Esophagus squamous epithelium (tissue), 5 donors: ENCODE data around the gene PON2. TPM values are rescaled to one million over a fixed set of nuclear protein-coding genes. Genes with fewer than 3 reads are reported as not detected.

Source experiments
- DNase-seq: peaks from one replicate; lab custom pipeline; 2025; lab: John Stamatoyannopoulos, UW
- H3K27ac ChIP-seq, 4 donors: fragments of 200-600 bp; sonication (generic); one replicate each; pipeline ENCODE4 v1.5.1; 2016 to 2019; ENCODE audit warnings: mild to moderate bottlenecking in 1 of 4
- H3K27me3 ChIP-seq, 4 donors: fragments of 200-600 bp; sonication (generic); 1 replicate in 3 of 4; 2 replicates in 1 of 4; pipeline versions ENCODE4 v1.5.1 to v1.6.0; 2017 to 2021; ENCODE audit warnings: antibody characterized with exemption in 1 of 4
- H3K36me3 ChIP-seq, 3 donors: fragments of 200-600 bp; sonication (generic); one replicate each; pipeline ENCODE4 v1.5.1; 2016 to 2019
- H3K4me1 ChIP-seq, 3 donors: fragments of 200-600 bp; sonication (generic); one replicate each; pipeline ENCODE4 v1.5.1; 2017 to 2019
- H3K4me3 ChIP-seq, 4 donors: fragments of 200-600 bp; sonication (generic); 1 replicate in 3 of 4; 2 replicates in 1 of 4; pipeline ENCODE4 v1.5.1; 2016 to 2019; ENCODE audit warnings: mild to moderate bottlenecking in 2 of 4, moderate library complexity in 1 of 4
- H3K9me3 ChIP-seq, 3 donors: fragments of 200-600 bp; sonication (generic); one replicate each; pipeline ENCODE4 v1.5.1; 2016 to 2019
- POLR2A ChIP-seq, 4 donors: fragments of 450-650 bp; IDR thresholded peaks; one replicate each; pipeline ENCODE4 v1.6.1; 2017; ENCODE audit warnings: antibody characterized with exemption in 4 of 4, mild to moderate bottlenecking in 4 of 4, moderate library complexity in 3 of 4
- WGBS, 2 donors: methylation state at CpG; one replicate each; pipeline ENCODE4 v1.1.5; 2018; 5-methylcytosine and 5-hydroxymethylcytosine counted together
- intact Hi-C: fragments of 100-400 bp; cut with DNase I; formaldehyde crosslinking; loops from one replicate; pipeline ENCODE4 v1.15.0; 2022
- total RNA-seq, 4 donors: library from RNA; depleted of rRNA; stranded (reverse); fragments of >200 nt; gene quantifications; one replicate each; pipeline ENCODE4 v1.1.0, GENCODE V29; 2016
- TF ChIP-seq, protein P1 (sequence below), 6 experiments: fragments of 450-650 bp in 4 of 6; fragments of 200-600 bp in 2 of 6; sonication (generic) in 2 of 6; IDR thresholded peaks; one replicate each; pipeline ENCODE4 v1.5.1; 2016 to 2019; ENCODE audit warnings: antibody characterized with exemption in 6 of 6, mild to moderate bottlenecking in 4 of 6, moderate library complexity in 4 of 6
- donor health status: DM: yes; HTN: yes; CAD: no.

The PON2 gene
- total RNA-seq, 4 donors from 2014 or later = 28.0 to 70.9 (median 52.3) TPM

DNA sequence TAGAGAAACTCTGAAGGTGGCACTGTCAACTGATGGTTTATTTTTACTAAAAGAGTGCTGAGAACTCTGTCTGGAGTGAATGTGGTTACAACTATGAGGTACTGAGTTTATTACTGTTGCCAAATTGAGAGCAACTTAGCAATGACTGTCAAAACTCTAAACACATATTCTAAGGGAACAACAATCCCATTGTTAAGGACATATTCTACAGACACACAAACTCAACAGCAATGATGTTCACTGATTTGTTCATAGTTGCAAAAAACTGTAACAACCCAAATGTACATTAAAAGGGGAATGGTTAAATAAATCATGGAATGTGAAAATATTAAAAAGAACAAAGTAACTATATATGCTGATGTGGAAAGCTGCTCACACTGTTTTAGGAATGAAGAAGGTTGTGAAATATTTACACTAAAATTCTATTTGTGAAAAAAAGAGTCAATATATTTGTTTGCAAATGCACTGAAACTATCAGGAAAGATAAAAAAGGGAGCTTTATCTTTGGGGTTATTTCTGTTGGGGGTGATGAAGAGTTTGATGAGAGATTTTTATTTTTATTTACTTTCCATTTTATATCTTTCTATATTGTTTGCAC, 12.9 kb downstream of the PON2 start:
- peaks cover 0 to 6% (median 0%) of the 10 kb centered on the region in 3 donors for H3K4me1 ChIP-seq
- H3K36me3 ChIP-seq = peaks cover 0 to 15% (median 0%) of the 10 kb centered on the region in 3 donors
- no peak for TF ChIP-seq POLR2A (IDR thresholded peaks at IDR 0.05)
- TF ChIP-seq, protein P1, sequence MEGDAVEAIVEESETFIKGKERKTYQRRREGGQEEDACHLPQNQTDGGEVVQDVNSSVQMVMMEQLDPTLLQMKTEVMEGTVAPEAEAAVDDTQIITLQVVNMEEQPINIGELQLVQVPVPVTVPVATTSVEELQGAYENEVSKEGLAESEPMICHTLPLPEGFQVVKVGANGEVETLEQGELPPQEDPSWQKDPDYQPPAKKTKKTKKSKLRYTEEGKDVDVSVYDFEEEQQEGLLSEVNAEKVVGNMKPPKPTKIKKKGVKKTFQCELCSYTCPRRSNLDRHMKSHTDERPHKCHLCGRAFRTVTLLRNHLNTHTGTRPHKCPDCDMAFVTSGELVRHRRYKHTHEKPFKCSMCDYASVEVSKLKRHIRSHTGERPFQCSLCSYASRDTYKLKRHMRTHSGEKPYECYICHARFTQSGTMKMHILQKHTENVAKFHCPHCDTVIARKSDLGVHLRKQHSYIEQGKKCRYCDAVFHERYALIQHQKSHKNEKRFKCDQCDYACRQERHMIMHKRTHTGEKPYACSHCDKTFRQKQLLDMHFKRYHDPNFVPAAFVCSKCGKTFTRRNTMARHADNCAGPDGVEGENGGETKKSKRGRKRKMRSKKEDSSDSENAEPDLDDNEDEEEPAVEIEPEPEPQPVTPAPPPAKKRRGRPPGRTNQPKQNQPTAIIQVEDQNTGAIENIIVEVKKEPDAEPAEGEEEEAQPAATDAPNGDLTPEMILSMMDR (IDR thresholded peaks at IDR 0.05) = no peak
- H3K9me3 ChIP-seq = no peaks in the 10 kb centered on the region
- no peak overlapping the region for H3K27ac ChIP-seq
- no peak overlapping the region for H3K4me3 ChIP-seq
- no peak for DNase-seq
- no peaks in the 10 kb centered on the region for H3K27me3 ChIP-seq
- intact Hi-C loops = no loop called here

DNA sequence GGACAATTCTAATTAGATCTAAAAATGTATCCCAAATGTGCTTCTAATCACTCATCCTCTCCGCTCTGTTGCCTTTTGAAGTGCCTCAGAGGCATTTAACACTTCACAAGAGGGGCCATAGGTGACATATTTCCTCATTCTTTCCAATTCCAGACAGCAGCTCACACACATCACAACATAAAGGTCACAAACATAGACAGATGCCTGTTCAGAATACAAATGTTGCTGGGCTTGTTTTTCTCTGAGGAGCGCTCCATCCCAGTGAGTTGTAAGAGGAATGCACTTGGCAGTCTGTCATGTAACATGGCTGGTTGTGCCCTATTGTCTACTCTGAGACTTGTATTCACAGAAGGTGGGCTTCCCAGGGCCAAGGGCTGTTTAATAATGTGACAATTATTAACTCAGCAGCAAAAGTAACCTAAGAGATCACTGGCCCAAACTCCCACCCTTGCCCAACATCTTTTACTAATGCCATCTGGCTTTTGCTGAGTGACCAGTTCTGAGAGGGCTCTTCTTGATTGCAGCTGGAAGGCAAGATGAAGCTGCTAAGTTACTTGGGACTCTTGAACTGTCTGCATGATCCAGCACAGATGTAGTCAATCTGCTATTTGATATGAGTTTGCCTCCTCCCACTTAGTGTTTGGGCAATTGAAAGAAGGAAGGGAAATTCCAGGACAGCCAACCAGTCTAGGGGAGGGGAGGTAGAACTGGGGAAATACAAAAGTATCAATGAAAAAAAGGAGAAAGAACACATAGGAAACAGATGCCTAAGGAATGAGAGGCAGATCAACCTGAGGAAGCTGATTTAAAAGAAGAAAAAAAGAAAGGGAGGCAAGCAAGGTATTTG, 13.6 kb downstream of the PON2 start:
- TF ChIP-seq, protein P1 (IDR thresholded peaks at IDR 0.05) = no peak
- no peak for TF ChIP-seq POLR2A (IDR thresholded peaks at IDR 0.05)
- intact Hi-C loops = no loop called here
- Histone ChIP-seq H3K27me3 (no peaks in the 10 kb centered on the region), H3K27ac (no peak overlapping the region), H3K9me3 (no peaks in the 10 kb centered on the region), H3K36me3 (peaks cover 0 to 15% (median 0%) of the 10 kb centered on the region in 3 donors), H3K4me3 (no peak overlapping the region), H3K4me1 (peaks cover 0 to 6% (median 0%) of the 10 kb centered on the region in 3 donors)
- DNase-seq = no peak
- WGBS, 2 donors = 82 to 95% methylated on average over 1 to 2 of the region's 2 CpGs

DNA sequence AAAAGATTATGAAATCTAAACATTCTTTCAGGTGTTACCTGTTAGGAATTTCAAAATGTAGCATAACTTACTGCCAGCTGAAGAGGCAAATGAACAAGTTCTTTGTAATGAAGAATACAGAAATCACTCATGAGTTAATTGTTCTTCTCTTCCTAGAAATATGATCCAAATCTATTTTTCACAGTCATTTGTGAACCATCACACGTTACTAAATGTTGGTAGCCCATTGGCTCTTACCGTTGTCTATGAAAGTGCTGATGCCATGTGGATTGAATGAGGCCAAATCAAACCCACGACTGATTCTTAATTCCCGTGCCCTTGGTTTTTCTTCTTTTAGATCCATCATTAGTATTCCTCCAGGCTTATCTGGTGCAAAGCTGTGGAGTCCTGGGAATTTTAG, 22.8 kb downstream of the PON2 start:
- Histone ChIP-seq H3K27ac (no peak overlapping the region), H3K4me3 (no peak overlapping the region), H3K9me3 (no peaks in the 10 kb centered on the region), H3K4me1 (no peaks in the 10 kb centered on the region), H3K36me3 (peaks cover 0 to 56% (median 0%) of the 10 kb centered on the region in 3 donors), H3K27me3 (no peaks in the 10 kb centered on the region)
- 67 to 81% methylated on average over 4 of the region's 4 CpGs for WGBS, 2 donors
- intact Hi-C loops = no loop called here
- DNase-seq = no peak
- TF ChIP-seq, protein P1 (IDR thresholded peaks at IDR 0.05) = no peak
- no peak for TF ChIP-seq POLR2A (IDR thresholded peaks at IDR 0.05)

DNA sequence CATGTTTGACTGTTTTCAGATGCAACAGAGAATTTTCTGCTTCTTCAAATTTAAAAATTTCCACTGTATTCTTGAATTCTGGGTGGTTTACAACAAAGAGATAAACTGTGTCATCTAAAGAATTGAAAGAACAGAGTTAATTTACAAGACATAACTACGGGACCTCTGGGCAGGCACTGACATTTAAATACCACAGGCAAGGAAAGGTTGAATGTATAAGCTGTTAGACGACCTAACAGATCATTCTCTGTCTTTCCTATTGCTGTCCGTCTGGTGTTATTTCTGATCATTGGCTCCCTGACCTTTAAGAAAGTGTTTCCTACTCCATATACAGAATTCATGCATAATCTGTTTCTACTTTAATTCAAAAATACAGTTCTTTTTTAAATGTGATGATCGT, 23.2 kb downstream of the PON2 start:
- no peaks in the 10 kb centered on the region for H3K4me1 ChIP-seq
- no peak overlapping the region for H3K27ac ChIP-seq
- 77 to 78% methylated on average over 4 of the region's 4 CpGs for WGBS, 2 donors
- no peak for DNase-seq
- TF ChIP-seq, protein P1 (IDR thresholded peaks at IDR 0.05) = no peak
- no peak for TF ChIP-seq POLR2A (IDR thresholded peaks at IDR 0.05)
- H3K4me3 ChIP-seq = no peak overlapping the region
- no peaks in the 10 kb centered on the region for H3K9me3 ChIP-seq
- peaks cover 0 to 60% (median 0%) of the 10 kb centered on the region in 3 donors for H3K36me3 ChIP-seq
- intact Hi-C loops = no loop called here
- H3K27me3 ChIP-seq = no peaks in the 10 kb centered on the region

DNA sequence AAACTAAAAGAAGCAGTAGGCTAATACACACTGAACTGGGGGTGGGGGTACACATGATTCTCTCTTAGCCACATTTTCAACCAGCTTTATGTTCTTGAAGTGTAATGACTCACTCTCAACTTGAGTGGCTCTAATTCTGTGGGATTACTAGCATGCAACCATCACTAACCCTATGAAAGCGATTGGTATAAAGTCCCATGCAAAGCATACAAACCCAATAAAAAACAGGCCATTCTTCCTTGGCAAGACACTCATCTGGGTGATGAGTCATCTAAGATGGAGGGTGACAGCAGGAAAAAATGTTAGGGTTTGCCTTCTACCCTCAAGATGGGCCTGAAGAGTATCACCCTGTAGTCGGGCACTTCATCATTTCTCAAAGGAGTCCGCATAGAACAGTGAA, 23.8 kb downstream of the PON2 start:
- no peaks in the 10 kb centered on the region for H3K27me3 ChIP-seq
- peaks cover 0 to 67% (median 0%) of the 10 kb centered on the region in 3 donors for H3K36me3 ChIP-seq
- no peaks in the 10 kb centered on the region for H3K9me3 ChIP-seq
- H3K4me3 ChIP-seq = no peak overlapping the region
- no peak for DNase-seq
- intact Hi-C loops = no loop called here
- H3K27ac ChIP-seq = no peak overlapping the region
- TF ChIP-seq POLR2A (IDR thresholded peaks at IDR 0.05) = no peak
- TF ChIP-seq, protein P1 (IDR thresholded peaks at IDR 0.05) = no peak
- WGBS, 2 donors = 80 to 88% methylated on average over 1 to 3 of the region's 3 CpGs
- no peaks in the 10 kb centered on the region for H3K4me1 ChIP-seq
